Measurements from ENCODE around the gene FARS2.

FARS2 gene

GRCh38 chr6:5525209-5525608 is 263.9 kb downstream of the FARS2 start:
- TF ChIP-seq ZFX (IDR thresholded peaks at IDR 0.05) = no peak
- no peak for TF ChIP-seq CTCF (conservative IDR thresholded peaks at IDR 0.05)
- no peak overlapping the region for H3K27ac ChIP-seq

- H3K27ac ChIP-seq = no peak overlapping the region
- no peak for TF ChIP-seq CTCF (conservative IDR thresholded peaks at IDR 0.05)
- no peak for TF ChIP-seq ZFX (IDR thresholded peaks at IDR 0.05)
Measured at GRCh38 chr6:5529015-5529414, 267.7 kb downstream of the FARS2 start.

GRCh38 chr6:5529733-5530132 is 268.4 kb downstream of the FARS2 start:
- no peak overlapping the region for H3K27ac ChIP-seq
- TF ChIP-seq ZFX (IDR thresholded peaks at IDR 0.05) (no peak), CTCF (conservative IDR thresholded peaks at IDR 0.05) (no peak)

- H3K27ac ChIP-seq = no peak overlapping the region
- TF ChIP-seq ZFX (IDR thresholded peaks at IDR 0.05) (no peak), CTCF (conservative IDR thresholded peaks at IDR 0.05) (no peak)
Measured at GRCh38 chr6:5531161-5531560, 269.8 kb downstream of the FARS2 start.

GRCh38 chr6:5531853-5532375 is 270.6 kb downstream of the FARS2 start:
- TF ChIP-seq CTCF (conservative IDR thresholded peaks at IDR 0.05) (no peak), ZFX (IDR thresholded peaks at IDR 0.05) (no peak)
- no peak overlapping the region for H3K27ac ChIP-seq

GRCh38 chr6:5532941-5533340 is 271.6 kb downstream of the FARS2 start:
- H3K27ac ChIP-seq = no peak overlapping the region

GRCh38 chr6:5534643-5535042 is 273.3 kb downstream of the FARS2 start:
- no peak overlapping the region for H3K27ac ChIP-seq
- no peak for TF ChIP-seq CTCF (conservative IDR thresholded peaks at IDR 0.05)
- TF ChIP-seq ZFX (IDR thresholded peaks at IDR 0.05) = no peak

More at GRCh38 chr6:5532941-5533340, 271.6 kb downstream of the FARS2 start:
- no peak for TF ChIP-seq ZFX (IDR thresholded peaks at IDR 0.05)
- TF ChIP-seq CTCF (conservative IDR thresholded peaks at IDR 0.05) = no peak
